HPDE6-E6E7 (cell line): Measurements from ENCODE around the gene GGT1.
"Not testable (repeated sequence)": the region's sequence is repeated elsewhere in the genome, so short reads cannot be mapped to it uniquely, and the experiment has no call there.

Experiments
- DNase-seq: peaks from one replicate; pipeline ENCODE4 v3.0.0; 2011; ENCODE audit warnings: missing footprints; ENCODE audit errors: extremely low spot score

GGT1 gene

DNA sequence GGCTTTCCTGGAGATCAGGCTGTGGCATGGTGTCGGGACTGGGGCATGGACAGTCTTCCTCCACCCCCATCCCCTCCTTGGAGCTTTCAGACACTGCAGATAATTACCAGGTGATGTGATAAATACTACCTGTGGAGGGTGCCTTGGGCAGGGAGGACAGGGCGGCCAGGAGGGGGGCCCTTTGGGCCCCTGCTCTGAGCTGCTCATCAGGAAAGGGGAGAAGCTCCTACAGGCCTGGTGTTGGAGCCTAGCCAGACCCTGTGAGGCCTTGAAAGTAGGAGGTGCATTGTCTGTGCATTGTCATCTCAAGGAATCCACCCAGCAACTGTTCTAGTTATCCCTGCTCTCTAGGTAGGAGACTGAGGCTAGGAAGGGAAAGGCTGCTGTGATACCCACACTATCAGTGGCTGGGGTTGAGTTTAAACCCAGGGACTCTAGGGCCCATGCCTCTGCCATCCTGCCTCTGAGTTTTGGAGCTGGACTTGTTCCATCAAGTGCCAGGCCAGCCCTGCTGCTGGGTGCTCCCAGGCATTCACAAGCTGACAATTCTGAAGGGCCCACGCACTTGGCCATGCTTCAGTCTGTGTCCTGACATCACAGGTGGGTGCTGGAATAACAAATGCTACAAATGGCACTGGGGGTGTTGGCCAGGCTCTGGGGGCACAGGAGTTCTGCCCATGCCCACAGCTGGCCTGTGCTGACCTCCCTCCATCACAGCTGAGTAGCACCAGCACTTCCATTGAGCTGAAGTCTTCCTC lies 2.9 kb upstream of the GGT1 start:
- not testable (repeated sequence) for DNase-seq

GRCh38 chr22:24601217-24602104 lies 1.5 kb upstream of the GGT1 start:
- DNase-seq, result no peak

DNA sequence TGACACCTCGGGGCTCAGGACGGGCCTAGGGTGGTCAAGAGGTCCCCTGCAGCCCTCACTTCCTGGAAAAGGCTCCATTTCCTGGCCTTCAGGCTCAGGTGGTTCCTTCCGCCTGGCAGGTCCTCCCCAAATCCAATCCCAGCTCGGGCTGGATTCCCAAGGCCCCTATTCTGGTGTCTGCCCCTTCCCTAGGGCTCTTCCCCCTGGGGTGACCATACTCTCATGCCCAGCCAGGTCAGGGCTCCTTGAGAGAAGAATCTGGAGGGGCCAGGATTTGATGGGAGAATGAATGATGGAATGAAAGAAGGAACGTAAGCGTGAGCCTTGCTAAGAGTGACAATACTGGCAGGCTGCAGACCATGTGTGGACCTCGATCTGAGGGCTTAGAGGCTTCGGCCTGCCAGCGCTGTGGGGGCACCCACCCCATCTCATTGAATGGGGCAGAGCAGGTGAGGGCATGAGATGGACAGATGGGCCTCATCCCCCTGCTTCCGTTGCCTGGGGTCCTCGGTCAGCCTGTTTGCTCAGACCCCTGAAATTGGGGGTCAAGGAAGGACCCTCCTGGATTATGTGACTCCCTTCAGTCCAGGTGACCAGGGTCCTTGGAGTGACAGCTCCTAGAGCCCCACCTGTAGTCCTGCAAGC lies 766 bp upstream of the GGT1 start:
- not testable (repeated sequence) for DNase-seq

DNA sequence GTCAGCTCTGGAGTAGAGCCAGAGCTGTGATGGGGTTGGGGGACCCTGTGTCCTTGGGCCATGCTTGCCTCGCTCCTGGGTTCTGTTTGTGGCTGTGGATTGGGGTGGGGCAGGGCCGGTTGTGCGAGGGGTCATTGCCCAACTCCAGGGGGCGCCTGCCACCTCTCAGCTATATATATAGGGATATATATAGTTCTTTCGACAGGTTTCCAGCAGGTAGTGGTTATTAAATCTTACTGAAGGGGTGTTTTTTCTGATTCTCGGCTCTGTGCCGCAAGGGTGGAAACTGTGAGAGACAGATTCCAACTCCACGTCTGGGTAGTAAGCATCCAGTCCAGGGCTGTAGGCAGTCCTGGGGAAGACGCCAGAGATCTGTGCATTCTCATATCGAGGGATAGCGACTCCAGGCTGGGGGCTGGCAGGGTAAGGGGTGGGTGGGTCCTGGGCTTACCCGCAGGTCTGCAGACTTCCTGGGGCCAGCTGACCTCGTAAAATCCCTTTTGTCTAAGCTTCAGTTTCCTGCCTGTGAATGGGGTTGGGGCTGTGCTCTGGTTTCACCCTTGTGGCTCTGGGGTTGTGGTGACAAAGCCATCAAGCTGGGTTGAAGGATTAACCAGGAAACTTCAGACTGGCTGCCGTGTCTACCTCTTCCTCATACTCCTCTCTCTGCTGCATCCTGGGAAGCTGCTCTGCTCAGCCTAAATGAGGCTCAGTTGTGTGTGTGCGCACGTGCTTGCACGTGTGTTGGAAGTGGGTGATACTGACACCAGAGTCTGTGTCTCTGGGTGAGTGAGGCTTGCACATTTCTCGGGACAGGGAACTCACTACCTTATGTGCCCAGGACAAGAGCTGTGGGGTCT lies 1.0 kb downstream of the GGT1 start:
- not testable (repeated sequence) for DNase-seq

- not testable (repeated sequence) for DNase-seq
These were observed 3.3 kb downstream of the GGT1 start for GRCh38 chr22:24606340-24606739.

DNA sequence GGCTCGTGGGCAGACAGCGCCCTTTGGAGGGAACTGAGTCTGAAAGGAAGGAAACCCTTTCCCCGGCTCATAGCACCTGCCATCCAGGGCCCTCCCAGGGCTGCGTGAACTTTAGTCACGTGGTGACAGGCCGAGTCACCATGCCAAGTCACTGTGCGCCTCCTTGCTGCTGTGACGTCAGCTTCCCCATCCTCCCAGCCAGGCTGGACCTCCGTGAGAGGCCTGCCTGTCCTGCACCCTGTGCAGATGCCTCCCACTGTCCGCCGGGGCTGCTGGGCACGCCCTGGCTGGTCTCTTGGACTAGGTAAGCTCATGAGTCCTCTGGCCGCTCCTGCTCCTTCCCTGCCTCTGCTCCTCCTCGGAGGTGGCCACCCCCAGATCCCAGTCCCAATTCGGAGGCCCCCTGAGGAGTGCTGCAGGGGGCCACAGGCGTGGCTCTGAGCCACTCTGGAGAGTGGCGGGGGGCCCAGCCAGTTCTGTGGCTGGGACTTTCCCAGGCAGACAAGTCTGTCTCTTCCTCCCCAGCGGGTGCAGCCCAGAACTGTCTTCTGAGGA lies 4.5 kb downstream of the GGT1 start:
- DNase-seq, result not testable (repeated sequence)

DNA sequence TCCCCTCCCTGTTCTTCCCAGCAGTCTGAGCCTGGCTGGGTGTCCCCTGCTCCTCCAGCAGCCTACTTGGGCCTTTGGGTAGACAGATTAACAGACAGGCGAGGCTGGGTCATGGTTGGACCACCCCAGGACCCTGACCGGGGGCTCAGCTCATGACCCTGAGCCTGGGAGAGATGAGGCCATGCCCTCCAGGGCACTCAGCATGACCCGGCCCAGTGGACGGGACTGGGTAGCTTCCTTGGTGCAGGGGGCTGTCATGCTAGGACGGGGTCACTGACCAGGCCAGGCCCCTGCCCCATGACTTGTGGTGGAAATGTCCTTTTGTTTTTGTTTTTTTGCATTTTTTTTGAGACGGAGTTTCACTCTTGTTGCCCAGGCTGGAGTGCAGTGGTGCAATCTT lies 5.3 kb downstream of the GGT1 start:
- not testable (repeated sequence) for DNase-seq

- not testable (repeated sequence) for DNase-seq
These were observed 6.9 kb downstream of the GGT1 start for GRCh38 chr22:24609888-24610287.

DNA sequence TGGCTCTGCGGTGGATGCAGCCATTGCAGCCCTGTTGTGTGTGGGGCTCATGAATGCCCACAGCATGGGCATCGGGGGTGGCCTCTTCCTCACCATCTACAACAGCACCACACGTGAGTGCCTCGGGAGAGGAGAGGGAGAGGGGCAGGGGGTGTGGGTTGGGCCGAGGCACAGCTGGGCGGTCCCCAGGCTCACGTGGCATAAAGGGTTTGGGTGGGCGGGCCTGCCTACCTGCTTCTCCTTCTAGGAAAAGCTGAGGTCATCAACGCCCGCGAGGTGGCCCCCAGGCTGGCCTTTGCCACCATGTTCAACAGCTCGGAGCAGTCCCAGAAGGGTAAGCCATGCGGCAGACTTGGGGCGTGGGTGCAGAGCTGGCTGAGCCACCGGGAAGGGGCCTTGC lies 11.8 kb downstream of the GGT1 start:
- DNase-seq, result not testable (repeated sequence)

DNA sequence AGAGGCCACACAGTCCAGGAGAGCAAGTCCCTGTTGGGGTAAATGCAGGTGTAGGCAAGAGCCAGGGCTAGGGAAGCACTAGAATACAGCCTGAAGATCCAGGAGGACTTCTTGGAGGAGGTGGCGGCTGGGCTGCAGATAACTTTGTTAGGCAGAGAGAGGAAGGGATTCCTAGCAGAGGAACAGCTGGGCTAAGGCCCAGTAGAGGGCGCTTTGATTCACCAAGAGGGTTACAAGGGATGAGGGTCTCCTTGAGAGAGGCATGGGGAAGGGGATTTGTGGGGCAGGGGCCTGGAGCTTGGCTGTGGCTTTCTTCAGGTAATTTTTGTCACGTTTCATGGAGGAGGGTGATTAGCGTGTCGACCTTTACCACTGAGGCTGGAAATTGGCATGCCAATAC lies 18.3 kb downstream of the GGT1 start:
- not testable (repeated sequence) for DNase-seq

GRCh38 chr22:24622596-24622995 lies 19.6 kb downstream of the GGT1 start:
- not testable (repeated sequence) for DNase-seq

- not testable (repeated sequence) for DNase-seq
These were observed 24.9 kb downstream of the GGT1 start for GRCh38 chr22:24627911-24628310.

GRCh38 chr22:24629069-24629468 lies 26.1 kb downstream of the GGT1 start:
- not testable (repeated sequence) for DNase-seq

DNA sequence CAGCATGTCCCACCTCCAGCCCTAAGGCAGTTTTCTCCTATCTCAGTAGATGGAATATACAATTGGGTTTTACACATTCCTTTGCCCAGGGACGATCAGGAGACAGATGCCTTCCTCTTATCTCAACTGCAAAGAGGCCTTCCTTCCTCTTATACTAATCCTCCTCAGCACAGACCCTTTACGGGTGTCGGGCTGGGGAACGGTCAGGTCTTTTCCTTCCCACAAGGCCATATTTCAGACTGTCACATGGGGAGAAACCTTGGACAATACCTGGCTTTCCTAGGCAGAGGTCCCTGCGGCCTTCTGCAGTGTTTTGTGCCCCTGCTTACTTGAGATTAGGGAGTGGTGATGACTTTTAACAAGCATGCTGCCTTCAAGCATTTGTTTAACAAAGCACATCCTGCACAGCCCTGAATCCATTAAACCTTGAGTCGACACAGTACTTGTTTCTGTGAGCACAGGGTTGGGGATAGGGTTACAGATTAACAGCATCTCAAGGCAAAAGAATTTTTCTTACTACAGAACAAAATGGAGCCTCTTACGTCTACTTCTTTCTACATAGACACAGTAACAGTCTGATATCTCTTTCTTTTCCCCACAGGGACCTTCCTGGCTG lies 27.9 kb downstream of the GGT1 start:
- not testable (repeated sequence) for DNase-seq

GRCh38 chr22:24631430-24632122 lies 28.6 kb downstream of the GGT1 start:
- DNase-seq, result not testable (repeated sequence)

DNA sequence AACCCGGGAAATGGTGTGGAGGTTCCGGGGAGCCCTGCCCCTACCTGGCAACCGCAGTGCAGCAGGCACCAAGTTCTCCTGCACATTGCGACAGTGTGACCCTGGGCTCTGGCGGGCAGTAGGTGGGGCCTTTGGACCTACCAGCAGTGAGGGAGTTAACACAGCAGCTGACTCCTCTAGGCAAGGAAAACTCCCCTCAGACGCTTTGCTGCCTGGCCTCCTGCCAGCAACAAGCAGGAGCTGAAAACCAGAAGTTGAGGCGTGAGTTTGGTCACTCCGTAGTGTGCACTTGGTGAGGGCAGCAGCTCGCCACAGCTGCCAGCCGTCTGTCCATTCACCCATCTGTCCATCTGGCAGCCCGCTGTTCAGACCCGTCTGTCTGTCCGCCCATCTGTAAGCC lies 29.6 kb downstream of the GGT1 start:
- DNase-seq, result not testable (repeated sequence)

GRCh38 chr22:24633231-24634023 lies 30.4 kb downstream of the GGT1 start:
- DNase-seq, result not testable (repeated sequence)

- not testable (repeated sequence) for DNase-seq
These were observed 31.9 kb downstream of the GGT1 start for GRCh38 chr22:24634776-24635389.

GRCh38 chr22:24636513-24636912 lies 33.5 kb downstream of the GGT1 start:
- not testable (repeated sequence) for DNase-seq
